ACC112 (cell line): Measurements from ENCODE around the gene CAP2.

ENCODE experiments used
- H2AFZ ChIP-seq: fragments of 200-600 bp; sonication (generic); one replicate; pipeline ENCODE4 v1.6.0; 2017; ENCODE audit warnings: antibody characterized with exemption, low read length; ENCODE audit not compliant: unreplicated experiment
- H3K27ac ChIP-seq: fragments of 200-600 bp; sonication (generic); 2 replicates; pipeline ENCODE4 v1.5.1; 2014; ENCODE audit warnings: low read depth, mild to moderate bottlenecking, antibody characterized with exemption, low read length, moderate library complexity
- H3K27me3 ChIP-seq: fragments of 200-600 bp; sonication (generic); 2 replicates; pipeline ENCODE4 v1.6.1; 2014; ENCODE audit warnings: mild to moderate bottlenecking, antibody characterized with exemption, low read length, moderate library complexity, mixed read lengths; ENCODE audit not compliant: insufficient read depth
- H3K36me3 ChIP-seq: fragments of 200-600 bp; sonication (generic); 2 replicates; pipeline ENCODE4 v1.6.1; 2016; ENCODE audit warnings: mild to moderate bottlenecking, antibody characterized with exemption, low read length, moderate library complexity, mixed read lengths; ENCODE audit not compliant: insufficient read depth
- H3K4me1 ChIP-seq: fragments of 200-600 bp; sonication (generic); one replicate; pipeline ENCODE4 v1.6.1; 2016; ENCODE audit warnings: low read length, mixed read lengths; ENCODE audit not compliant: insufficient read depth, unreplicated experiment, control insufficient read depth
- H3K4me3 ChIP-seq: fragments of 200-600 bp; sonication (generic); 2 replicates; pipeline ENCODE4 v1.5.1; 2014; ENCODE audit warnings: mild to moderate bottlenecking, low read depth, low read length
- H3K79me2 ChIP-seq: fragments of 200-600 bp; sonication (generic); one replicate; pipeline ENCODE4 v1.6.0; 2016; ENCODE audit warnings: low read length; ENCODE audit not compliant: control insufficient read depth, unreplicated experiment, insufficient read depth

CAP2 gene

GRCh38 chr6:17365961-17366360 lies 27.4 kb upstream of the CAP2 start:
- no peaks in the 10 kb centered on the region for H3K27me3 ChIP-seq
- no peaks in the 10 kb centered on the region for H3K36me3 ChIP-seq
- no peak overlapping the region for H3K27ac ChIP-seq
- no peaks in the 10 kb centered on the region for H3K79me2 ChIP-seq
- H3K4me3 ChIP-seq = no peak overlapping the region
- H2AFZ ChIP-seq = no peak overlapping the region
- H3K4me1 ChIP-seq = no peaks in the 10 kb centered on the region

- Histone ChIP-seq H3K27ac (no peak overlapping the region), H2AFZ (no peak overlapping the region), H3K36me3 (no peaks in the 10 kb centered on the region), H3K27me3 (no peaks in the 10 kb centered on the region), H3K4me3 (no peak overlapping the region), H3K4me1 (no peaks in the 10 kb centered on the region), H3K79me2 (no peaks in the 10 kb centered on the region)
Measured at GRCh38 chr6:17367868-17368267, 25.5 kb upstream of the CAP2 start.

GRCh38 chr6:17381424-17382147 lies 11.8 kb upstream of the CAP2 start:
- Histone ChIP-seq H2AFZ (no peak overlapping the region), H3K79me2 (no peaks in the 10 kb centered on the region), H3K27me3 (no peaks in the 10 kb centered on the region; the same call in 1 of the 2 replicates), H3K4me3 (no peak overlapping the region), H3K27ac (no peak overlapping the region), H3K4me1 (no peaks in the 10 kb centered on the region), H3K36me3 (no peaks in the 10 kb centered on the region)

- Histone ChIP-seq H3K27me3 (no peaks in the 10 kb centered on the region; the same call in 1 of the 2 replicates), H3K36me3 (no peaks in the 10 kb centered on the region), H3K4me3 (no peak overlapping the region), H2AFZ (no peak overlapping the region), H3K79me2 (no peaks in the 10 kb centered on the region), H3K4me1 (no peaks in the 10 kb centered on the region), H3K27ac (no peak overlapping the region)
Measured at GRCh38 chr6:17385660-17386059, 7.7 kb upstream of the CAP2 start.

- H3K27me3 ChIP-seq = no peaks in the 10 kb centered on the region; the same call in 1 of the 2 replicates
- no peaks in the 10 kb centered on the region for H3K79me2 ChIP-seq
- H3K36me3 ChIP-seq = no peaks in the 10 kb centered on the region
- no peak overlapping the region for H2AFZ ChIP-seq
- no peak overlapping the region for H3K27ac ChIP-seq
- peaks cover 10% of the 10 kb centered on the region for H3K4me1 ChIP-seq
- no peak overlapping the region for H3K4me3 ChIP-seq
Measured at GRCh38 chr6:17388365-17388764, 5.0 kb upstream of the CAP2 start.

GRCh38 chr6:17389274-17389847 lies 4.0 kb upstream of the CAP2 start:
- Histone ChIP-seq H3K4me1 (peaks cover 11% of the 10 kb centered on the region), H3K79me2 (no peaks in the 10 kb centered on the region), H2AFZ (no peak overlapping the region), H3K4me3 (no peak overlapping the region), H3K36me3 (no peaks in the 10 kb centered on the region), H3K27ac (no peak overlapping the region), H3K27me3 (no peaks in the 10 kb centered on the region)

- Histone ChIP-seq H3K27ac (no peak overlapping the region), H3K4me1 (peaks cover 15% of the 10 kb centered on the region), H3K27me3 (no peaks in the 10 kb centered on the region), H3K79me2 (no peaks in the 10 kb centered on the region), H3K36me3 (no peaks in the 10 kb centered on the region), H2AFZ (no peak overlapping the region), H3K4me3 (no peak overlapping the region)
Measured at GRCh38 chr6:17390276-17390675, 3.1 kb upstream of the CAP2 start.

- peaks cover 15% of the 10 kb centered on the region for H3K4me1 ChIP-seq
- H3K27ac ChIP-seq = no peak overlapping the region
- no peaks in the 10 kb centered on the region for H3K79me2 ChIP-seq
- no peaks in the 10 kb centered on the region for H3K27me3 ChIP-seq
- H3K36me3 ChIP-seq = no peaks in the 10 kb centered on the region
- H3K4me3 ChIP-seq = no peak overlapping the region; the same call in 1 of the 2 replicates
- no peak overlapping the region for H2AFZ ChIP-seq
Measured at GRCh38 chr6:17391976-17392375, 1.4 kb upstream of the CAP2 start.

GRCh38 chr6:17393892-17394631 lies 667 bp downstream of the CAP2 start:
- peaks cover 21% of the 10 kb centered on the region for H3K4me1 ChIP-seq
- H3K27me3 ChIP-seq = no peaks in the 10 kb centered on the region
- H2AFZ ChIP-seq = peak overlapping the region; percentile 77
- 0 out of 2 replicates have a peak overlapping the region, but pooled peaks have one; percentile 22 for H3K27ac ChIP-seq
- H3K79me2 ChIP-seq = no peaks in the 10 kb centered on the region
- H3K36me3 ChIP-seq = no peaks in the 10 kb centered on the region
- peak overlapping the region; percentile 84 for H3K4me3 ChIP-seq

GRCh38 chr6:17395112-17395511 lies 1.7 kb downstream of the CAP2 start:
- no peak overlapping the region for H3K27ac ChIP-seq
- H2AFZ ChIP-seq = no peak overlapping the region
- no peaks in the 10 kb centered on the region for H3K27me3 ChIP-seq
- peaks cover 21% of the 10 kb centered on the region for H3K4me1 ChIP-seq
- H3K4me3 ChIP-seq = no peak overlapping the region
- H3K79me2 ChIP-seq = no peaks in the 10 kb centered on the region
- no peaks in the 10 kb centered on the region for H3K36me3 ChIP-seq
